GM19455 (cell line): Measurements from ENCODE around the gene MYRFL.

Experiments
- ATAC-seq: cut with Tn5 transposase; IDR thresholded peaks from one replicate; pipeline ENCODE4 v1.9.1; 2021; ENCODE audit not compliant: unreplicated experiment

Gene MYRFL

GRCh38 chr12:69929531-69929930 is 104.5 kb downstream of the MYRFL start:
- no peak for ATAC-seq

- ATAC-seq: no peak
Measured at GRCh38 chr12:69931569-69931968, 106.5 kb downstream of the MYRFL start.

- no peak for ATAC-seq
Measured at GRCh38 chr12:69932154-69932553, 107.1 kb downstream of the MYRFL start.

- peak; percentile 76 for ATAC-seq
Measured at GRCh38 chr12:69932676-69933552, 107.9 kb downstream of the MYRFL start.

GRCh38 chr12:69934011-69934410 is 109.0 kb downstream of the MYRFL start:
- ATAC-seq: no peak

- ATAC-seq: no peak
Measured at GRCh38 chr12:69935651-69936100, 110.6 kb downstream of the MYRFL start.

GRCh38 chr12:69936214-69936731 is 111.2 kb downstream of the MYRFL start:
- no peak for ATAC-seq

- ATAC-seq: no peak
Measured at GRCh38 chr12:69936766-69937165, 111.7 kb downstream of the MYRFL start.

- no peak for ATAC-seq
Measured at GRCh38 chr12:69947123-69947522, 122.1 kb downstream of the MYRFL start.

GRCh38 chr12:69947897-69948296 is 122.9 kb downstream of the MYRFL start:
- no peak for ATAC-seq

- no peak for ATAC-seq
Measured at GRCh38 chr12:69948851-69949250, 123.8 kb downstream of the MYRFL start.

- no peak for ATAC-seq
Measured at GRCh38 chr12:69949311-69950002, 124.4 kb downstream of the MYRFL start.

- ATAC-seq: no peak
Measured at GRCh38 chr12:69951108-69951507, 126.1 kb downstream of the MYRFL start.

GRCh38 chr12:69952890-69953289 is 127.9 kb downstream of the MYRFL start:
- ATAC-seq: no peak

GRCh38 chr12:69961246-69961645 is 136.2 kb downstream of the MYRFL start:
- ATAC-seq: no peak

- ATAC-seq: no peak
Measured at GRCh38 chr12:69966409-69966808, 141.4 kb downstream of the MYRFL start.

GRCh38 chr12:69966839-69967238 is 141.8 kb downstream of the MYRFL start:
- ATAC-seq: no peak

GRCh38 chr12:69969011-69969410 is 144.0 kb downstream of the MYRFL start:
- ATAC-seq: no peak

GRCh38 chr12:69972136-69972535 is 147.1 kb downstream of the MYRFL start:
- ATAC-seq: no peak

- no peak for ATAC-seq
Measured at GRCh38 chr12:69978020-69978419, 153.0 kb downstream of the MYRFL start.

GRCh38 chr12:69981881-69982475 is 157.0 kb downstream of the MYRFL start:
- ATAC-seq: no peak

- no peak for ATAC-seq
Measured at GRCh38 chr12:69984241-69984640, 159.2 kb downstream of the MYRFL start.
